Kidney (tissue), 14 donors: ENCODE data around the gene CPEB3. TPM values are rescaled to one million over a fixed set of nuclear protein-coding genes. Genes with fewer than 3 reads are reported as not detected.

ENCODE experiments used
- DNase-seq, 5 donors: peaks; one replicate each; pipeline ENCODE4 v3.0.0-alpha.2; 2013 to 2020
- FAIRE-seq: peaks from 2 replicates; lab custom pipeline; 2012; peaks lifted over from hg19 to GRCh38; lab: Jason Lieb, UNC
- H3K27ac ChIP-seq, 2 donors: one replicate each; pipeline ENCODE4 v1.7.0; 2013; ENCODE audit warnings: low read depth in 2 of 2, low read length in 2 of 2, inconsistent platforms in 1 of 2
- H3K27me3 ChIP-seq: one replicate; pipeline ENCODE4 v1.7.1; 2013; ENCODE audit warnings: low read length, inconsistent platforms; ENCODE audit not compliant: control insufficient read depth, insufficient read depth
- H3K36me3 ChIP-seq, 3 donors: one replicate each; pipeline versions ENCODE4 v1.7.0 to v1.7.1; 2013; ENCODE audit warnings: low read length in 3 of 3, control low read depth in 1 of 3, inconsistent platforms in 1 of 3; ENCODE audit not compliant: insufficient read depth in 3 of 3, control insufficient read depth in 2 of 3
- H3K4me1 ChIP-seq, 3 donors: one replicate each; pipeline versions ENCODE4 v1.7.0 to v1.7.1; 2013; ENCODE audit warnings: low read length in 3 of 3, inconsistent platforms in 1 of 3, low read depth in 1 of 3; ENCODE audit not compliant: control insufficient read depth in 2 of 3, insufficient read depth in 2 of 3
- H3K4me3 ChIP-seq, 3 donors: one replicate each; pipeline versions ENCODE4 v1.7.0 to v1.8.1; 2013; ENCODE audit warnings: low read length in 3 of 3, control low read depth in 1 of 3, inconsistent platforms in 1 of 3
- H3K9ac ChIP-seq, 3 donors: one replicate each; pipeline versions ENCODE4 v1.7.0 to v1.7.1; 2013; ENCODE audit warnings: low read length in 3 of 3, control low read depth in 1 of 3, inconsistent platforms in 1 of 3
- H3K9me3 ChIP-seq, 3 donors: one replicate each; pipeline versions ENCODE4 v1.7.0 to v1.7.1; 2013; ENCODE audit warnings: low read length in 3 of 3, control low read depth in 1 of 3, inconsistent platforms in 1 of 3; ENCODE audit not compliant: control insufficient read depth in 2 of 3, insufficient read depth in 1 of 3
- intact Hi-C: fragments of 100-400 bp; cut with DNase I; formaldehyde crosslinking; loops from one replicate; pipeline ENCODE4 v1.11.1; 2022
- polyA plus RNA-seq: library from polyadenylated mRNA; stranded (reverse); fragments of 350-450 nt; fragmentation: Illumina TruSeq; extraction: RNeasy Lipid Tissue Mini Kit (QIAGEN cat#74804); gene quantifications from one replicate; pipeline ENCODE4 v1.2.3, GENCODE V29; 2014; ENCODE audit warnings: low read depth, low replicate concordance; ENCODE audit not compliant: insufficient read depth
- total RNA-seq: library from RNA; stranded (reverse); fragmentation: NEBNext Ultra II Directional; extraction: Animal tissue kit (Norgen Biotek cat#: 25700); gene quantifications from one replicate; pipeline ENCODE4 v1.2.1, GENCODE V29; 2021
- TF ChIP-seq, protein P1 (sequence below): IDR thresholded peaks from 3 replicates; pipeline ENCODE4 v1.5.1; 2012; ENCODE audit warnings: mild to moderate bottlenecking, moderate library complexity, borderline replicate concordance; ENCODE audit not compliant: insufficient read depth; ENCODE audit errors: extremely low read depth
- donor health status: control.
- donor health status: control.
- donor health status: control.
- donor health status: control.
- donor health status: control.
- donor health status: DM: yes; HTN: yes; CAD: no.
- donor health status: Normal renal cell carcinoma (clear cell type).

CPEB3 gene
- total and polyA plus RNA-seq, 2 donors from 2014 or later = 2.3 to 7.4 TPM

DNA sequence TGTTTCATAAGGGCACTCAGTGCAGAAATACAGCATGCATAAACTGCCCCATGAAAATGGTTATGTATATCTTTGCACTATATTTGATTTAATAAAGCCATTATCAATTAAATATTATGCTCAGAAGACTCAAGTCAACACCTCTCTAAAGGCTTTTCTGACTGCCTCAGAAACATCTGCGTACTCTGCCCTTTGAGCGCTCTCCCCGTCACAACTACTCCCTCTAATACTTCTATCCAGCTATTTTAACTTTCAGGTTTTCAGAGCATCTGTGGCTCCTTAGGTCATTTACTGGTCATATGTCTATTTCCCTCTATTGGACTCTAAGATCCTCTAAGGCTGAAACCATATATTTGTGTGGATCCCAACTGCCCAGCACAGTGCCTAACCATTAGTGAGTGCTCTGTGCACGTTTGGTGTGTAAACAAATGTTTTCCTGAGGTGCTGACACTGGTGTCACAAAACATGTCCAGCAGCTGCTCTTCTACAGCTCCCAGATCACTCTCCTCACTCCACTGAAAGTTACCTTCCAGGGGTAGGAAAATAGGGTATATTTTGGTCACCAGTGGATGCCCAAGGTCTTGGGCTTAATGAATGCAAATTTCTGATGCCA lies 188.2 kb downstream of the CPEB3 start:
- Histone ChIP-seq H3K9ac (no peak overlapping the region), H3K36me3 (no peaks in the 10 kb centered on the region), H3K4me3 (no peak overlapping the region), H3K27ac (no peak overlapping the region), H3K4me1 (peaks cover 0 to 17% (median 8%) of the 10 kb centered on the region in 3 donors), H3K27me3 (no peaks in the 10 kb centered on the region), H3K9me3 (no peaks in the 10 kb centered on the region)
- DNase-seq (no peak), FAIRE-seq (no peak)
- intact Hi-C loops = no loop called here
- TF ChIP-seq, protein P1, sequence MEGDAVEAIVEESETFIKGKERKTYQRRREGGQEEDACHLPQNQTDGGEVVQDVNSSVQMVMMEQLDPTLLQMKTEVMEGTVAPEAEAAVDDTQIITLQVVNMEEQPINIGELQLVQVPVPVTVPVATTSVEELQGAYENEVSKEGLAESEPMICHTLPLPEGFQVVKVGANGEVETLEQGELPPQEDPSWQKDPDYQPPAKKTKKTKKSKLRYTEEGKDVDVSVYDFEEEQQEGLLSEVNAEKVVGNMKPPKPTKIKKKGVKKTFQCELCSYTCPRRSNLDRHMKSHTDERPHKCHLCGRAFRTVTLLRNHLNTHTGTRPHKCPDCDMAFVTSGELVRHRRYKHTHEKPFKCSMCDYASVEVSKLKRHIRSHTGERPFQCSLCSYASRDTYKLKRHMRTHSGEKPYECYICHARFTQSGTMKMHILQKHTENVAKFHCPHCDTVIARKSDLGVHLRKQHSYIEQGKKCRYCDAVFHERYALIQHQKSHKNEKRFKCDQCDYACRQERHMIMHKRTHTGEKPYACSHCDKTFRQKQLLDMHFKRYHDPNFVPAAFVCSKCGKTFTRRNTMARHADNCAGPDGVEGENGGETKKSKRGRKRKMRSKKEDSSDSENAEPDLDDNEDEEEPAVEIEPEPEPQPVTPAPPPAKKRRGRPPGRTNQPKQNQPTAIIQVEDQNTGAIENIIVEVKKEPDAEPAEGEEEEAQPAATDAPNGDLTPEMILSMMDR = no peak

DNA sequence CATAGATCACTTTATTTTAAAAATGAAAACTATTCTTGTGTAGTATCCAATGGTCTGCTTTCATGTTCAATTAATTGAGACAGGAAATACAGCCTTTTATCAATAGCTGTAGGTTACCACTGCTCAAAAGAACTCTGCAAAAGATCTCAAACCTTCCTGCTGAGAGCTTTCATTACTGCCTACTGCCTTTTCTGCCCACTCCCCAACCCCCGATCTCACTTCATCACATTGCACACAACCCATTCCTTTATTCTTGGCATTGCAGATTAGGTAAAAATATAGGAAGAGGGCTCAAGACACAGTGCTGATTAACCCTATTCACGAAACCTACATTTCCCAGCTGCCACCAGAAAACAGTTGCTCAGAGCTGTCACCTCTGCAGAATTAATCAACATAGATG lies 195.9 kb downstream of the CPEB3 start:
- Histone ChIP-seq H3K9ac (no peak overlapping the region), H3K4me3 (no peak overlapping the region), H3K36me3 (no peaks in the 10 kb centered on the region), H3K27me3 (no peaks in the 10 kb centered on the region), H3K27ac (no peak overlapping the region), H3K4me1 (no peaks in the 10 kb centered on the region), H3K9me3 (no peaks in the 10 kb centered on the region)
- DNase-seq (no peak), FAIRE-seq (no peak)
- TF ChIP-seq, protein P1 = no peak
- intact Hi-C loops = no loop called here

DNA sequence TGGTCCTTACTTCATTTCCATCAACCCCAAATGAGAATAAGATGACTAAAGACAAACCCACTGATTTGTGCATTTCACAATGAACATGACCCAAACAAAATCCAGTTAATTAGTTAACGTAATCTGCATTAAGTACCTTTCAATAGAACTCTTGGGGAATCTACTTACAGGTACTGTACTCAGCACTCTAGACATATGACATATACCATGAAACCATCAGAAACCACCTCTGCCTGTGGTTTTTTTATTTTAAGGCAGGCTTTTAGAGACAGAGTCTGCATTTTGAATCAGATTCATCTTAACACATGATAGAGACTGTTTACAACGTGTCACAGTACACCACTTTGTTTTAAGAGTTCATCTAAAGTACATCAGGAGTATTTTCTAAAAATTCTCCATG lies 198.9 kb downstream of the CPEB3 start:
- no peak overlapping the region for H3K27ac ChIP-seq
- no peak overlapping the region for H3K9ac ChIP-seq
- no peak overlapping the region for H3K4me3 ChIP-seq
- FAIRE-seq = no peak
- TF ChIP-seq, protein P1 = no peak
- no peaks in the 10 kb centered on the region for H3K27me3 ChIP-seq
- H3K9me3 ChIP-seq = no peaks in the 10 kb centered on the region
- intact Hi-C loops = no loop called here
- no peaks in the 10 kb centered on the region for H3K36me3 ChIP-seq
- H3K4me1 ChIP-seq = no peaks in the 10 kb centered on the region
- DNase-seq = no peak
